ENCODE results near the gene SUGP2.
"Not testable (repeated sequence)": the region's sequence is repeated elsewhere in the genome, so short reads cannot be mapped to it uniquely, and the experiment has no call there.

SUGP2 gene

DNA sequence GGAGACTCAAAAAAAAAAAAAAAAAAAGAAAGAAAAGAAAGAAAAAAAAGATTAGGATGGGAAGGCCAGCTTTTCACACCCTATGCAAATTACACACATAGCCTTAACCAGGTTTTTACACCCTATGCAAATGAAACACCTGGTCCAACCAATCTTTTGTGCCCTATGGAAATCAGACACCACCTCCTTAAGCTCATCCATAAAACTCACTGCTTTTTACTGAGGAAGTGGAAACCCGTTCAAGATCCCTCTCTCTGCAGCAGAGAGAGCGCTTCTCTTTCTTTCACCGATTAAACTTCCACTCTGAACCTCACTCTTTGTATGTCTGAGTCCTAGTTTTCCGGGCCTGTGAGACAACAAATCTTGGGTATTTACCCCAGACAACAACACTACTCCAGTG, 67.0 kb downstream of the SUGP2 start:
- no peak for DNase-seq (ENCODE audit: low read depth in 2 of 2)
- no peak overlapping the region for H3K4me3 ChIP-seq (replicated peaks in 1 of 2; ENCODE audit: low read depth in 2 of 2, low read length in 2 of 2)
- TF ChIP-seq CTCF (IDR thresholded peaks at IDR 0.05; ENCODE audit: low read depth, low read length), result no peak

DNA sequence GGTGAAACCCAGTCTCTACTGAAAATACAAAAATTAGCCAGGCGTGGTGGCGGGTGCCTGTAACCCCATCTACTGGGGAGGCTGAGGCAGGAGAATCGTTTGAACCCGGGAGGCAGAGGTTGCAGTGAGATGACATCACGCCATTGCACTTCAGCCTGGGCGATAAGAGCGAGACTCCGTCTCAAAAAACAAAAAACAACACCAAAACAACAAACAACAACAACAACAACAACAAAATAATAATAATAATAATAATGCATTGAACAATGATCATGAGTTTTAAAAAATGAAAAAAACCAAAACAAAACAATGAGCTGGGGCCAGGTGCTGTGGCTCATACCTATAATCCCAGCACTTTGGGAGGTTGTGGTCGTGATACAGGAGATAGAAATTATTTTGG, 69.2 kb downstream of the SUGP2 start:
- no peak overlapping the region for H3K4me3 ChIP-seq (replicated peaks in 1 of 2; ENCODE audit: low read depth in 2 of 2, low read length in 2 of 2)
- TF ChIP-seq CTCF (IDR thresholded peaks at IDR 0.05; ENCODE audit: low read depth, low read length), result no peak

GRCh38 chr19:18961767-18962620, 71.3 kb downstream of the SUGP2 start:
- DNase-seq (ENCODE audit: low read depth in 2 of 2), result no peak
- no peak overlapping the region for H3K4me3 ChIP-seq (replicated peaks in 1 of 2; ENCODE audit: low read depth in 2 of 2, low read length in 2 of 2)
- TF ChIP-seq CTCF (IDR thresholded peaks at IDR 0.05; ENCODE audit: low read depth, low read length), result no peak

More for the DNA sequence above, 69.2 kb downstream of the SUGP2 start:
- DNase-seq (ENCODE audit: low read depth in 2 of 2), result no peak

DNA sequence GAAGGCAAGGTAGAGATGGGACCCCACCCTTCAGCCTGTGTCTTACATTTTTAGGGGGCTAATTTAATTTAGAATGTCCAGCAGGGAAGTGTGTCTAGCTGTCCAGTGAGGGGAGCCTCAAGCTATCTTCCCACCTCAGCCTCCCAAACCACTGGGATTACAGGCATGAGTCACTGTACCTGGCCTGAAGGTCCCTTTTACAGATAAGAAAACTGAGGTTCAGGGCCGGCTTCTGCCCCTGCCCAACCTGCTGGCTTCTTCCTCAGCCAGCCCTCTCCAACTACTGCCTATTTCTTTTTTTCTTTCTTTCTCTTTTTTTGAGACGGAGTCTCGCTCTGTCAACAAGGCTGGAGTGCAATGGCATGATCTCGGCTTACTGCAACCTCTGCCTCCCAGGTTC, 72.9 kb downstream of the SUGP2 start:
- no peak for TF ChIP-seq CTCF (IDR thresholded peaks at IDR 0.05; ENCODE audit: low read depth, low read length)
- H3K4me3 ChIP-seq (replicated peaks in 1 of 2; ENCODE audit: low read depth in 2 of 2, low read length in 2 of 2), result no peak overlapping the region
- no peak for DNase-seq (ENCODE audit: low read depth in 2 of 2)

DNA sequence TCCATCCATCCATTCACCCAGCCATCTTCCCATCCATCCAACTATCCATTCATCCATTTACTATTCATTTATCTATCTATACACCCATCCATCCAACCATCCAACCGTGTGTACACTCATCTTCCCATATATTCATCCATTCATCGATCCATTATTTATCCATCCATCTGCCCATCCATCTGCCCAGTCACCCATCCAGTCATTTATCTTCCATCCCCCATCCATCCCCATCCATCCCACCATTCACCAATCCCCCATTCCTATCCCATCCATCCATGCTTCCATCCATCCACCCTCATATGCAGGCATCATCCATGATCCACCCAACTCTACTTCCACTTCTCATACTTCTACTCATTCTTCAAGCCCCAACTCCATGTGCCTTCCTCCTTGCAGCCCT, 78.3 kb downstream of the SUGP2 start:
- no peak for DNase-seq (ENCODE audit: low read depth in 2 of 2)
- no peak overlapping the region for H3K4me3 ChIP-seq (replicated peaks in 1 of 2; ENCODE audit: low read depth in 2 of 2, low read length in 2 of 2)
- TF ChIP-seq CTCF (IDR thresholded peaks at IDR 0.05; ENCODE audit: low read depth, low read length), result no peak

DNA sequence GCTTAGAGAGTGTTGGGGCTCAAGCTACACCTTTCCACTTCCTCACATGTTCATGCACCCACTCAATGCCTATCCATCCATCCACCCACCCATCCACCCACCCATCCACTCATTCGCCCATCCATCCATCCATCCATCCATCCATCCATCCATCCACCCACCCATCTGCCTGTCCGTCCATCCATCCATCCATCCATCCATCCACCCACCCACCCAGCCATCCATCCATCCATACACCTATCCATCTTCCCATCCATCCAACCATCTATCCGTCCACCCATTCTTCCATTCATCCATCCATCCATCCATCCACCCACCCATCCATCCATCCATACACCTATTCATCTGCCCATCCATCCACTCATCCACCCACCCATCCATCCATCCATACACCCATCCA, 79.2 kb downstream of the SUGP2 start:
- TF ChIP-seq CTCF (IDR thresholded peaks at IDR 0.05; ENCODE audit: low read depth, low read length), result no peak
- no peak overlapping the region for H3K4me3 ChIP-seq (replicated peaks in 1 of 2; ENCODE audit: low read depth in 2 of 2, low read length in 2 of 2)
- DNase-seq (ENCODE audit: low read depth in 2 of 2), result no peak

- H3K4me3 ChIP-seq (replicated peaks in 1 of 2; ENCODE audit: low read depth in 2 of 2, low read length in 2 of 2), result not testable (repeated sequence)
- DNase-seq (ENCODE audit: low read depth in 2 of 2), result peak in 1 of 2 donors; percentile 14
Measured at GRCh38 chr19:18952364-18953003, 80.8 kb downstream of the SUGP2 start.

Data from cardiac fibroblast (primary cell).